ENCODE measurements around the gene AMBN.

AMBN gene

GRCh38 chr4:70654605-70655011, 62.6 kb downstream of the AMBN start:
- no peak overlapping the region for H3K4me3 ChIP-seq (replicated peaks; ENCODE audit: low read depth, low read length)
- no peaks in the 10 kb centered on the region; the same call in 1 of the 2 replicates for H3K36me3 ChIP-seq (ENCODE audit: control insufficient read depth, insufficient read depth, low read length)
- no peaks in the 10 kb centered on the region for H3K27me3 ChIP-seq (replicated peaks; ENCODE audit: control insufficient read depth, insufficient read depth, low read length)
- DNase-seq (ENCODE audit: extremely low read depth, insufficient read length), result no peak
- no peak for TF ChIP-seq CTCF (IDR thresholded peaks at IDR 0.05; ENCODE audit: insufficient read depth, low read length, poor library complexity, severe bottlenecking)
